K562 (cell line): ENCODE data around the gene SHH. TPM values are rescaled to one million over a fixed set of nuclear protein-coding genes. Genes with fewer than 3 reads are reported as not detected.

Source experiments
- ATAC-seq: fragments of 200-7000 bp; cut with Tn5 transposase; 3 replicates; pipeline ENCODE4 v1.9.1; 2020; ENCODE audit warnings: moderate library complexity
- BruUV-seq: library from RNA; stranded (reverse); fragments of 400-500 nt; replicated peaks from 2 replicates; lab custom pipeline; 2021; lab: Mats Ljungman, UMichigan
- CTCF ChIA-PET: fragments of 300-600 bp; formaldehyde crosslinking; extraction: SDS; loops from one replicate; lab custom pipeline; 2021; ENCODE audit warnings: low intra/inter-chr PET ratio; lab: Yijun Ruan, JAX
- POLR2A ChIA-PET: fragments of 300-600, 350-650 bp; sonication (Branson Sonifier 250); formaldehyde crosslinking; extraction: SDS; loops from one replicate; lab custom pipeline; 2021; ENCODE audit warnings: antibody characterized with exemption, inconsistent platforms; lab: Yijun Ruan, JAX
- DNase-seq, 4 experiments: peaks; one replicate each; pipeline versions ENCODE4 v3.0.0 to v3.0.0-alpha.2; 2011 to 2018; ENCODE audit warnings: low spot score in 3 of 4, mixed read lengths in 3 of 4; ENCODE audit errors: extremely low read depth in 1 of 4
- FAIRE-seq: peaks from 2 replicates; lab custom pipeline; 2011; peaks lifted over from hg19 to GRCh38; lab: Jason Lieb, UNC
- H2AFZ ChIP-seq: 2 replicates; pipeline ENCODE4 v1.6.0; 2011; ENCODE audit warnings: low read depth, low read length, control low read depth, inconsistent platforms
- H3K27ac ChIP-seq: fragments of 200-600 bp; 3 replicates; pipeline ENCODE4 v1.8.0; 2011; ENCODE audit warnings: low read depth, mild to moderate bottlenecking, control low read depth, inconsistent platforms, low read length, moderate library complexity, mixed read lengths; ENCODE audit errors: extremely low read depth
- H3K27me3 ChIP-seq, 2 experiments: fragments of 300-600 bp in 1 of 2; 2 replicates in 1 of 2; 3 replicates in 1 of 2; pipeline versions ENCODE4 v1.6.0 to v1.8.0; 2011; ENCODE audit warnings: inconsistent platforms in 2 of 2, low read length in 2 of 2, mild to moderate bottlenecking in 1 of 2, mixed read lengths in 1 of 2, moderate library complexity in 1 of 2; ENCODE audit not compliant: control insufficient read depth in 2 of 2, insufficient read depth in 2 of 2
- H3K36me3 ChIP-seq: fragments of 300-600 bp; 3 replicates; pipeline ENCODE4 v1.8.0; 2011; ENCODE audit warnings: mild to moderate bottlenecking, low read length, inconsistent platforms; ENCODE audit not compliant: control insufficient read depth, insufficient read depth
- H3K4me1 ChIP-seq, 2 experiments: fragments of 200-600 bp in 1 of 2; replicated peaks in 1 of 2; 2 replicates in 1 of 2; 3 replicates in 1 of 2; pipeline versions ENCODE4 v1.5.1 to v1.8.0; 2011; ENCODE audit warnings: inconsistent platforms in 2 of 2, low read length in 2 of 2, mild to moderate bottlenecking in 1 of 2, mixed read lengths in 1 of 2, moderate library complexity in 1 of 2; ENCODE audit not compliant: control insufficient read depth in 2 of 2, insufficient read depth in 2 of 2
- H3K4me2 ChIP-seq: 2 replicates; pipeline ENCODE4 v1.6.1; 2011; ENCODE audit warnings: low read length, control low read depth, inconsistent platforms, mixed read lengths; ENCODE audit not compliant: insufficient read depth
- H3K4me3 ChIP-seq: fragments of 200-600 bp; sonication (generic), shearing (Covaris generic); 2 replicates; pipeline ENCODE4 v1.5.1; 2016; ENCODE audit warnings: control low read depth, inconsistent platforms
- H3K79me2 ChIP-seq: fragments of 200-600 bp; 3 replicates; pipeline ENCODE4 v1.8.0; 2011; ENCODE audit warnings: low read length, inconsistent platforms; ENCODE audit not compliant: control insufficient read depth, insufficient read depth
- H3K9ac ChIP-seq, 2 experiments: 2 replicates each; pipeline versions ENCODE4 v1.6.0 to v1.6.1; 2011; ENCODE audit warnings: low read depth in 2 of 2, low read length in 2 of 2, control low read depth in 1 of 2, inconsistent platforms in 1 of 2, mild to moderate bottlenecking in 1 of 2, mixed read lengths in 1 of 2; ENCODE audit not compliant: insufficient read depth in 1 of 2
- H3K9me1 ChIP-seq: one replicate; pipeline ENCODE4 v1.6.0; 2011; ENCODE audit warnings: inconsistent platforms, mild to moderate bottlenecking, low read length, moderate library complexity; ENCODE audit not compliant: control insufficient read depth, insufficient read depth
- H3K9me3 ChIP-seq: replicated peaks from 2 replicates; pipeline ENCODE4 v1.5.1; 2011; ENCODE audit warnings: low read depth, low read length, inconsistent platforms; ENCODE audit not compliant: control insufficient read depth, insufficient read depth
- H4K20me1 ChIP-seq: replicated peaks from 2 replicates; pipeline ENCODE4 v1.6.1; 2011; ENCODE audit warnings: low read length, inconsistent platforms, mixed read lengths; ENCODE audit not compliant: control insufficient read depth, insufficient read depth
- ELF4 ChIP-seq: fragments of 450-650 bp; formaldehyde crosslinking; IDR thresholded peaks from 2 replicates; pipeline ENCODE4 v1.4.0; 2022; ENCODE audit warnings: missing genetic modification characterization
- RBM25 ChIP-seq: fragments of 200-400 bp; formaldehyde crosslinking; IDR thresholded peaks from 2 replicates; pipeline ENCODE4 v1.6.1; 2018; ENCODE audit warnings: low read length, low read depth, moderate library complexity; ENCODE audit not compliant: severe bottlenecking
- SMAD4 ChIP-seq: fragments of 250-450 bp; sonication (Bioruptor Pico); conservative IDR thresholded peaks from 2 replicates; pipeline ENCODE4 v1.8.0; 2021; ENCODE audit warnings: inconsistent platforms, mild to moderate bottlenecking, moderate library complexity
- ZBTB43 ChIP-seq: sonication (generic); formaldehyde crosslinking; IDR thresholded peaks from 2 replicates; pipeline ENCODE4 v1.8.0; 2023; ENCODE audit warnings: mild to moderate bottlenecking, missing genetic modification reagents
- ZNF274 ChIP-seq: IDR thresholded peaks from 2 replicates; pipeline ENCODE4 v1.6.1; 2011; ENCODE audit warnings: low read depth, mild to moderate bottlenecking, low read length, moderate library complexity, borderline replicate concordance
- WGBS: fragments of 100-300 bp; shearing (Covaris generic); methylation state at CpG from one replicate; pipeline ENCODE4 v1.1.6; 2016; ENCODE audit warnings: low coverage, mixed read lengths; ENCODE audit not compliant: insufficient coverage; ENCODE audit errors: missing lambda C conversion rate; 5-methylcytosine and 5-hydroxymethylcytosine counted together
- in situ Hi-C: fragments of 300-500 bp; cut with MboI; formaldehyde crosslinking; loops from 4 replicates; pipeline ENCODE4 v1.15.0; 2018; ENCODE audit warnings: inconsistent platforms, mixed read lengths
- intact Hi-C: fragments of 100-400 bp; cut with micrococcal nuclease; formaldehyde crosslinking; loops from 2 replicates; pipeline ENCODE4 v1.14.2; 2022
- polyA plus RNA-seq, 8 experiments: library from polyadenylated mRNA; depleted of rRNA in 4 of 8; stranded (reverse) in 5 of 8; unstranded in 3 of 8; fragments of >200 nt; fragmentation: Nextera tagmentation in 2 of 8; fragmentation: Illumina TruSeq in 1 of 8; extraction: Ambion mirVana in 2 of 8; extraction: Trizol in 1 of 8; gene quantifications; 2 replicates each; pipeline versions ENCODE4 v1.2.1 to v1.2.3, GENCODE V29; 2011 to 2014; ENCODE audit warnings: inconsistent platforms in 1 of 8, missing spikeins in 1 of 8
- total RNA-seq, 7 experiments: library from RNA; depleted of rRNA in 6 of 7; stranded (reverse); fragments of >200 nt in 6 of 7; fragmentation: Illumina TruSeq in 2 of 7; extraction: Trizol in 2 of 7; gene quantifications; 2 replicates each; pipeline versions ENCODE4 v1.2.1 to v1.2.3, GENCODE V29; 2011 to 2021; ENCODE audit warnings: low replicate concordance in 1 of 7

The SHH gene
- total and polyA plus RNA-seq, 9 of the 15 experiments (the other 6 are each of a cell fraction or from before 2014, with no cell fraction given): 0.09 TPM; not detected in 8

GRCh38 chr7:155766966-155767916 is 45.0 kb downstream of the SHH start:
- H3K36me3 ChIP-seq: peaks cover 96% of the 10 kb centered on the region
- no peaks in the 10 kb centered on the region for H3K9me3 ChIP-seq
- H3K4me1 ChIP-seq: no peaks in the 10 kb centered on the region
- in situ Hi-C loops: loop anchor here (25.0 kb wide), 1 partner anchor 380 kb away; no protein-coding TSS in a partner anchor
- ChIA-PET CTCF (interaction anchor here (0.6 to 4.0 kb wide), 6 partner anchors 12 to 853 kb away, joined by 3 to 32 read pairs (median 6); no protein-coding TSS in a partner anchor), POLR2A (interaction anchor here (0.6 to 1.4 kb wide), 4 partner anchors 9 to 447 kb away, joined by 3 to 5 read pairs (median 4); partner anchors contain the start of gene RBM33)
- H3K9ac ChIP-seq: no peak overlapping the region
- intact Hi-C loops: loop anchor here (5.0 kb wide), 1 partner anchor 840 kb away; no protein-coding TSS in a partner anchor
- no peak overlapping the region for H3K4me3 ChIP-seq
- ATAC-seq (peak; percentile 16; the same call in 2 of the 3 replicates), FAIRE-seq (no peak), DNase-seq (no peak)
- no peak overlapping the region for H3K4me2 ChIP-seq
- 89% methylated on average over 12 of the region's 12 CpGs for WGBS
- H3K79me2 ChIP-seq: peaks cover 4% of the 10 kb centered on the region; the same call in 1 of the 3 replicates
- TF ChIP-seq ZBTB43 (CRISPR knock-in tag): no peak
- no peak for TF ChIP-seq ELF4 (CRISPR knock-in tag)
- TF ChIP-seq SMAD4: no peak
- no peak for TF ChIP-seq RBM25
- TF ChIP-seq ZNF274: no peak
- peaks cover 19% of the 10 kb centered on the region for H4K20me1 ChIP-seq
- no peaks in the 10 kb centered on the region for H3K27me3 ChIP-seq
- no peak overlapping the region for H2AFZ ChIP-seq
- H3K27ac ChIP-seq: no peak overlapping the region
- no peaks in the 10 kb centered on the region for H3K9me1 ChIP-seq
- no TSS peak for BruUV-seq
